WTC11 (cell line): ENCODE data around the gene DAO. TPM values are rescaled to one million over a fixed set of nuclear protein-coding genes. Genes with fewer than 3 reads are reported as not detected.

Experiments used
- ATAC-seq: fragments of 200-7000 bp; cut with Tn5 transposase; 2 replicates; pipeline ENCODE4 v1.10.0; 2021; ENCODE audit warnings: mild to moderate bottlenecking, moderate library complexity
- CTCF ChIA-PET: fragments of 300-600 bp; sonication (Branson Sonifier 250); formaldehyde crosslinking; loops from one replicate; lab custom pipeline; 2021; ENCODE audit warnings: antibody characterized with exemption; lab: Charles Lee
- POLR2A ChIA-PET: fragments of 350-600 bp; sonication (Branson Sonifier 250); formaldehyde crosslinking; loops from one replicate; lab custom pipeline; 2021; ENCODE audit warnings: antibody characterized with exemption; lab: Charles Lee
- DNase-seq: peaks from one replicate; pipeline ENCODE4 v3.0.0; 2021; ENCODE audit warnings: low spot score
- H3K27ac Mint-ChIP-seq: 2 replicates; pipeline ENCODE4 v1.8.0; 2021; ENCODE audit warnings: mixed read lengths
- H3K27me3 Mint-ChIP-seq: 2 replicates; pipeline ENCODE4 v1.8.0; 2021; ENCODE audit warnings: low read depth, mild to moderate bottlenecking, moderate library complexity, mixed read lengths
- H3K36me3 Mint-ChIP-seq: 2 replicates; pipeline ENCODE4 v1.8.0; 2021; ENCODE audit warnings: mixed read lengths
- H3K4me1 Mint-ChIP-seq: 2 replicates; pipeline ENCODE4 v1.8.0; 2022; ENCODE audit warnings: mixed read lengths
- H3K4me3 Mint-ChIP-seq: 2 replicates; pipeline ENCODE4 v1.8.0; 2021; ENCODE audit warnings: mild to moderate bottlenecking, moderate library complexity, mixed read lengths
- H3K9me3 Mint-ChIP-seq: 2 replicates; pipeline ENCODE4 v1.8.0; 2021; ENCODE audit warnings: mixed read lengths
- ATF3 ChIP-seq: sonication (generic); formaldehyde crosslinking; conservative IDR thresholded peaks from 2 replicates; pipeline ENCODE4 v1.8.1; 2022; ENCODE audit warnings: mild to moderate bottlenecking, missing genetic modification reagents
- EMX1 ChIP-seq: fragments of 250-450 bp; sonication (Bioruptor Pico); IDR thresholded peaks from 2 replicates; pipeline ENCODE4 v1.8.0; 2021; ENCODE audit warnings: mild to moderate bottlenecking
- GTF2I ChIP-seq: fragments of 250-450 bp; sonication (Bioruptor Pico); conservative IDR thresholded peaks from 2 replicates; pipeline ENCODE4 v1.4.0; 2021; ENCODE audit warnings: mild to moderate bottlenecking
- TP53 ChIP-seq: sonication (generic); formaldehyde crosslinking; IDR thresholded peaks from 2 replicates; pipeline ENCODE4 v1.8.1; 2023; ENCODE audit warnings: mild to moderate bottlenecking, missing genetic modification reagents
- ZNF138 ChIP-seq: sonication (generic); formaldehyde crosslinking; conservative IDR thresholded peaks from 2 replicates; pipeline ENCODE4 v1.8.1; 2022; ENCODE audit warnings: mild to moderate bottlenecking, moderate library complexity, missing genetic modification reagents
- ZNF232 ChIP-seq: sonication (generic); formaldehyde crosslinking; IDR thresholded peaks from 2 replicates; pipeline ENCODE4 v1.8.0; 2022; ENCODE audit warnings: mild to moderate bottlenecking, missing genetic modification reagents
- ZNF317 ChIP-seq: sonication (generic); formaldehyde crosslinking; IDR thresholded peaks from 2 replicates; pipeline ENCODE4 v1.8.1; 2023; ENCODE audit warnings: low read depth, mild to moderate bottlenecking, moderate library complexity, missing genetic modification reagents, borderline replicate concordance
- ZNF423 ChIP-seq: fragments of 250-450 bp; sonication (Bioruptor Pico); IDR thresholded peaks from 2 replicates; pipeline ENCODE4 v2.1.2; 2022; ENCODE audit warnings: mild to moderate bottlenecking, moderate library complexity
- ZNF512 ChIP-seq: sonication (generic); formaldehyde crosslinking; IDR thresholded peaks from 2 replicates; pipeline ENCODE4 v1.8.1; 2022; ENCODE audit warnings: missing genetic modification reagents, borderline replicate concordance
- total RNA-seq: library from RNA; stranded (reverse); gene quantifications from 3 replicates; pipeline ENCODE4 v1.2.3, GENCODE V29; 2021
- TF ChIP-seq, protein P1 (sequence below): sonication (generic); formaldehyde crosslinking; IDR thresholded peaks from 2 replicates; pipeline ENCODE4 v1.8.0; 2022; ENCODE audit warnings: mild to moderate bottlenecking, missing genetic modification reagents
- TF ChIP-seq, protein P2 (sequence below): fragments of 200-600 bp; IDR thresholded peaks from 2 replicates; pipeline ENCODE4 v1.8.0; 2022; ENCODE audit warnings: antibody characterized with exemption
- TF ChIP-seq, protein P3 (sequence below): sonication (generic); formaldehyde crosslinking; conservative IDR thresholded peaks from 2 replicates; pipeline ENCODE4 v1.8.1; 2023; ENCODE audit warnings: mild to moderate bottlenecking, low read depth, missing genetic modification reagents, moderate library complexity

Gene DAO
- total RNA-seq, 1 experiment from 2014 or later: 0.17 TPM

DNA sequence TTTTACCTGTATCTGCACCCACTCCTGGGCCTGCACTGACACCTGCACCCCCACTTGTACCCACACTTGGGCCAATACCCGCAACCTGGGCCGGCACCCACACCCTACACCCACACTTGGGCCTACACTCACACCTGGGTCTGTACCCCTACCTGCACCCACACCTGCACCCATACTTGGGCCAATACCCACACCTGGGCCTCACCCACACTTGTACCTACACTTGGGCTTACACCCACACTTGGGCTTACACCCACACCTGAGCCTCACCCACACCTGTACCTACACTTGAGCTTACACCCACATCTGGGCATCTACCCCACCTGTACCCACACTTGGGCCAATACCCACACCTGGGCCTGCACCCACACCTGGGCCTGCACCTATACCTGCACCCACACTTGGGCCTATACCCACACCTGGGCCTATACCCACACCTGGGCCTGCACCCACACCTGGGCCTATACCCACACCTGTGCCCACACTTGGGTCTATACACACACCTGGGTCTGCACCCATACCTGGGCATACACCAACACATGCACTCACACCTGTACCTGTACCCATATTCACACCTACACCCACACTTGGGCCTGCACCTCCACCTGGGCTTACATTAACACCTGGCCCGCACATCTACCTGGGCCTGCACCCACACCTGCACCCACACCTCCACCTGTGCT lies 39.2 kb downstream of the DAO start:
- CTCF ChIA-PET: no interaction called here
- TF ChIP-seq, protein P1, sequence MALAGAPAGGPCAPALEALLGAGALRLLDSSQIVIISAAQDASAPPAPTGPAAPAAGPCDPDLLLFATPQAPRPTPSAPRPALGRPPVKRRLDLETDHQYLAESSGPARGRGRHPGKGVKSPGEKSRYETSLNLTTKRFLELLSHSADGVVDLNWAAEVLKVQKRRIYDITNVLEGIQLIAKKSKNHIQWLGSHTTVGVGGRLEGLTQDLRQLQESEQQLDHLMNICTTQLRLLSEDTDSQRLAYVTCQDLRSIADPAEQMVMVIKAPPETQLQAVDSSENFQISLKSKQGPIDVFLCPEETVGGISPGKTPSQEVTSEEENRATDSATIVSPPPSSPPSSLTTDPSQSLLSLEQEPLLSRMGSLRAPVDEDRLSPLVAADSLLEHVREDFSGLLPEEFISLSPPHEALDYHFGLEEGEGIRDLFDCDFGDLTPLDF (CRISPR knock-in tag): no peak
- TF ChIP-seq, protein P2, sequence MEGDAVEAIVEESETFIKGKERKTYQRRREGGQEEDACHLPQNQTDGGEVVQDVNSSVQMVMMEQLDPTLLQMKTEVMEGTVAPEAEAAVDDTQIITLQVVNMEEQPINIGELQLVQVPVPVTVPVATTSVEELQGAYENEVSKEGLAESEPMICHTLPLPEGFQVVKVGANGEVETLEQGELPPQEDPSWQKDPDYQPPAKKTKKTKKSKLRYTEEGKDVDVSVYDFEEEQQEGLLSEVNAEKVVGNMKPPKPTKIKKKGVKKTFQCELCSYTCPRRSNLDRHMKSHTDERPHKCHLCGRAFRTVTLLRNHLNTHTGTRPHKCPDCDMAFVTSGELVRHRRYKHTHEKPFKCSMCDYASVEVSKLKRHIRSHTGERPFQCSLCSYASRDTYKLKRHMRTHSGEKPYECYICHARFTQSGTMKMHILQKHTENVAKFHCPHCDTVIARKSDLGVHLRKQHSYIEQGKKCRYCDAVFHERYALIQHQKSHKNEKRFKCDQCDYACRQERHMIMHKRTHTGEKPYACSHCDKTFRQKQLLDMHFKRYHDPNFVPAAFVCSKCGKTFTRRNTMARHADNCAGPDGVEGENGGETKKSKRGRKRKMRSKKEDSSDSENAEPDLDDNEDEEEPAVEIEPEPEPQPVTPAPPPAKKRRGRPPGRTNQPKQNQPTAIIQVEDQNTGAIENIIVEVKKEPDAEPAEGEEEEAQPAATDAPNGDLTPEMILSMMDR: no peak
- TF ChIP-seq EMX1 (CRISPR knock-in tag) (no peak), ZNF138 (CRISPR knock-in tag) (no peak)

DNA sequence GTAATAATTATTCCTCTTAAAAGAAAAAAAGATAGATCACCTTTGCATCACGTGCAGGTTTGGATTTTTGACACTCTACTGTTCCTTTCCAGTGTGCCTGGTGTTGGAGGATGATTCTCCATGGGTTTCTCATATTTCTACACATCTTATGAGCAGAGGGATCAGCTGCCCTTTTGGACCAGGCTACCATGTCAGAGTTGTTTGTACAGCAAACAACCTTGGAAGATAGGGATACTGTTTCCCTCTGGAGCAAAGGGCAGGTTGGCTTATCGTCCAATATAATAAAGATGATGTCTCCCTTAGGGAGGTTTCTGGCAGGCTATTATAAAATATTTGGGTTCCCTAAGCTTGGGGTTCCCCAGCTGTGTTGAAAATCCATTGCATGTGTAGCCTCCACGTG lies 42.1 kb downstream of the DAO start:
- H3K9me3 Mint-ChIP-seq: peaks cover 28% of the 10 kb centered on the region
- TF ChIP-seq GTF2I (no peak), ZNF512 (CRISPR knock-in tag) (no peak), TP53 (no peak), ZNF138 (CRISPR knock-in tag) (no peak), ZNF423 (CRISPR knock-in tag) (no peak), ATF3 (CRISPR knock-in tag) (no peak), ZNF232 (CRISPR knock-in tag) (no peak), ZNF317 (CRISPR knock-in tag) (no peak)
- TF ChIP-seq, protein P3, sequence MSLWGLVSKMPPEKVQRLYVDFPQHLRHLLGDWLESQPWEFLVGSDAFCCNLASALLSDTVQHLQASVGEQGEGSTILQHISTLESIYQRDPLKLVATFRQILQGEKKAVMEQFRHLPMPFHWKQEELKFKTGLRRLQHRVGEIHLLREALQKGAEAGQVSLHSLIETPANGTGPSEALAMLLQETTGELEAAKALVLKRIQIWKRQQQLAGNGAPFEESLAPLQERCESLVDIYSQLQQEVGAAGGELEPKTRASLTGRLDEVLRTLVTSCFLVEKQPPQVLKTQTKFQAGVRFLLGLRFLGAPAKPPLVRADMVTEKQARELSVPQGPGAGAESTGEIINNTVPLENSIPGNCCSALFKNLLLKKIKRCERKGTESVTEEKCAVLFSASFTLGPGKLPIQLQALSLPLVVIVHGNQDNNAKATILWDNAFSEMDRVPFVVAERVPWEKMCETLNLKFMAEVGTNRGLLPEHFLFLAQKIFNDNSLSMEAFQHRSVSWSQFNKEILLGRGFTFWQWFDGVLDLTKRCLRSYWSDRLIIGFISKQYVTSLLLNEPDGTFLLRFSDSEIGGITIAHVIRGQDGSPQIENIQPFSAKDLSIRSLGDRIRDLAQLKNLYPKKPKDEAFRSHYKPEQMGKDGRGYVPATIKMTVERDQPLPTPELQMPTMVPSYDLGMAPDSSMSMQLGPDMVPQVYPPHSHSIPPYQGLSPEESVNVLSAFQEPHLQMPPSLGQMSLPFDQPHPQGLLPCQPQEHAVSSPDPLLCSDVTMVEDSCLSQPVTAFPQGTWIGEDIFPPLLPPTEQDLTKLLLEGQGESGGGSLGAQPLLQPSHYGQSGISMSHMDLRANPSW (CRISPR knock-in tag): no peak
- TF ChIP-seq, protein P2: no peak
- no peak overlapping the region for H3K27ac Mint-ChIP-seq
- no peak for DNase-seq
- peaks cover 2% of the 10 kb centered on the region for H3K4me1 Mint-ChIP-seq
- H3K4me3 Mint-ChIP-seq: no peak overlapping the region
- H3K27me3 Mint-ChIP-seq: peaks cover 4% of the 10 kb centered on the region
- H3K36me3 Mint-ChIP-seq: no peaks in the 10 kb centered on the region
- CTCF ChIA-PET: no interaction called here
- no peak for ATAC-seq
- POLR2A ChIA-PET: no interaction called here

More for the DNA sequence above, 39.2 kb downstream of the DAO start:
- peaks cover 4% of the 10 kb centered on the region for H3K27me3 Mint-ChIP-seq
- no peak for ATAC-seq
- peaks cover 2% of the 10 kb centered on the region for H3K4me1 Mint-ChIP-seq
- DNase-seq: no peak
- no peak overlapping the region for H3K4me3 Mint-ChIP-seq
- no peak overlapping the region for H3K27ac Mint-ChIP-seq
- H3K9me3 Mint-ChIP-seq: peaks cover 7% of the 10 kb centered on the region; the same call in 1 of the 2 replicates
- H3K36me3 Mint-ChIP-seq: no peaks in the 10 kb centered on the region
- POLR2A ChIA-PET: no interaction called here
